B cell (primary cell): ENCODE measurements around the gene REV1.

Experiments
- EZH2 ChIP-seq: IDR thresholded peaks from 2 replicates; pipeline ENCODE4 v1.6.1; 2012; ENCODE audit warnings: borderline replicate concordance, low read depth, mild to moderate bottlenecking, moderate library complexity, low read length; ENCODE audit not compliant: insufficient read depth, poor library complexity, severe bottlenecking
- TF ChIP-seq, protein P1 (sequence below): fragments of 200-600 bp; IDR thresholded peaks from one replicate; pipeline ENCODE4 v1.8.0; 2022; ENCODE audit warnings: antibody characterized with exemption, mild to moderate bottlenecking

DNA sequence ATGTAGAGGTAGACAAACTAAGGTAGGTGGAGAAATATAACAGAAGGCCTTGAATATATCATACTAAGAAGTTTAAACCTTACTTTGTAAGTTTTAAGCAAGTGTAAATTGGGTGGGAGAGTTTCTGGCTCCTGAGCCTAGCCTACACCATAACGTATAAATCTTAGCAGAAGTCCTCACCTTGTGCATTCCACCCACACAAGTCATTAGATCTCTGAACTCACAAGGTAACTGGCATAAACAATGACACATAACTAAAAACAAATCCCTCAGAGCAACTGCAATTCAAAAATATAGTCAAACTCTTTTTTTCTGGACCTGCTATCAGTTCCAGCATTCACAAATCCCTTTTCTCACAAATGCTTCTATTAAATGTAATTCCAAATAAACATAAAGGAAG is 9.4 kb downstream of the REV1 start:
- TF ChIP-seq, protein P1, sequence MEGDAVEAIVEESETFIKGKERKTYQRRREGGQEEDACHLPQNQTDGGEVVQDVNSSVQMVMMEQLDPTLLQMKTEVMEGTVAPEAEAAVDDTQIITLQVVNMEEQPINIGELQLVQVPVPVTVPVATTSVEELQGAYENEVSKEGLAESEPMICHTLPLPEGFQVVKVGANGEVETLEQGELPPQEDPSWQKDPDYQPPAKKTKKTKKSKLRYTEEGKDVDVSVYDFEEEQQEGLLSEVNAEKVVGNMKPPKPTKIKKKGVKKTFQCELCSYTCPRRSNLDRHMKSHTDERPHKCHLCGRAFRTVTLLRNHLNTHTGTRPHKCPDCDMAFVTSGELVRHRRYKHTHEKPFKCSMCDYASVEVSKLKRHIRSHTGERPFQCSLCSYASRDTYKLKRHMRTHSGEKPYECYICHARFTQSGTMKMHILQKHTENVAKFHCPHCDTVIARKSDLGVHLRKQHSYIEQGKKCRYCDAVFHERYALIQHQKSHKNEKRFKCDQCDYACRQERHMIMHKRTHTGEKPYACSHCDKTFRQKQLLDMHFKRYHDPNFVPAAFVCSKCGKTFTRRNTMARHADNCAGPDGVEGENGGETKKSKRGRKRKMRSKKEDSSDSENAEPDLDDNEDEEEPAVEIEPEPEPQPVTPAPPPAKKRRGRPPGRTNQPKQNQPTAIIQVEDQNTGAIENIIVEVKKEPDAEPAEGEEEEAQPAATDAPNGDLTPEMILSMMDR = no peak
- TF ChIP-seq EZH2 = no peak
